ENCODE measurements around the gene CREB1.

- TF ChIP-seq CTCF (IDR thresholded peaks at IDR 0.05) (no peak), POLR2A (IDR thresholded peaks at IDR 0.05) (no peak)
Measured at GRCh38 chr2:207629553-207629952, 99.8 kb downstream of the CREB1 start.

Data from adrenal gland (tissue), 5 donors.